HG03103 (cell line): ENCODE measurements around the gene REEP3.

Experiments used
- ATAC-seq: cut with Tn5 transposase; IDR thresholded peaks from one replicate; pipeline ENCODE4 v1.9.1; 2021; ENCODE audit warnings: low read depth; ENCODE audit not compliant: unreplicated experiment

REEP3 gene

DNA sequence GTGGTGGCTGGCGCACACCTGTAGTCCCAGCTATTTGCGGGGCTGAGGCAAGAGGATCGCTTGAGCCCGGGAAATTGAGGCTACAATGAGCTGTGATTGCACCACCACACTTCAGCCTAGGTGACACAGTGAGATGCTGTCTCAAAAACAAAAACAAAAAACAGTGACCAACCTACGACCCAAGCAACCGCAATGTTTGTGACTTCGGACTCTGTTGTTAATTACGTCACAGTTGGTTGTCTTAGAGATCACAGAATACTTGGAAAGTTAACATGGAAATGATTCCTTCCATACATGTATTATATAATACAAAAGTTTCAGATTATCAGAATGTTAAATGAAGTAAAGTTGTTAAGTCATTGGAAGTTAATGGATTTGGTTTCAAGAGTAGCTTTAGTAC lies 106.2 kb downstream of the REEP3 start:
- no peak for ATAC-seq

DNA sequence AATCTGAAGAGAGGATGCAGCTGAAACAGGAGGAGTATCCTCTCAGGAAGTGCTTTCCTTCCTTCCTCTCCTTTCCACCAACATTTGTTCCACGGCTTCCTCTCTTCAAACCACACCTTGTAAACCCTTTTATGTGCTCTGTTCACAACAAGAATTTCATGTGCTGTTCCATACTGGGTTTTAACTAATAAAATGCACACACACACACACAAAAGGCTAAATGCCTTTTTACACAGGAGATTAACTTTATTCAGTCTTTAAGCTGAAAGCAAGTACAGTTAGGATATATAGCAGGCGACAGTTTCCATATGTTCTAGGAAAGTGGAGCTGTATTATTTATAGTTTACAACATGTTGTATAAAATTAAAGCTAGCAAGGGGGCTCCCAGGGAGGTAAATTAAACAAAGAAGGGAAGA lies 106.7 kb downstream of the REEP3 start:
- ATAC-seq, result no peak

GRCh38 chr10:63628526-63629362 lies 107.5 kb downstream of the REEP3 start:
- peak; percentile 23 for ATAC-seq

DNA sequence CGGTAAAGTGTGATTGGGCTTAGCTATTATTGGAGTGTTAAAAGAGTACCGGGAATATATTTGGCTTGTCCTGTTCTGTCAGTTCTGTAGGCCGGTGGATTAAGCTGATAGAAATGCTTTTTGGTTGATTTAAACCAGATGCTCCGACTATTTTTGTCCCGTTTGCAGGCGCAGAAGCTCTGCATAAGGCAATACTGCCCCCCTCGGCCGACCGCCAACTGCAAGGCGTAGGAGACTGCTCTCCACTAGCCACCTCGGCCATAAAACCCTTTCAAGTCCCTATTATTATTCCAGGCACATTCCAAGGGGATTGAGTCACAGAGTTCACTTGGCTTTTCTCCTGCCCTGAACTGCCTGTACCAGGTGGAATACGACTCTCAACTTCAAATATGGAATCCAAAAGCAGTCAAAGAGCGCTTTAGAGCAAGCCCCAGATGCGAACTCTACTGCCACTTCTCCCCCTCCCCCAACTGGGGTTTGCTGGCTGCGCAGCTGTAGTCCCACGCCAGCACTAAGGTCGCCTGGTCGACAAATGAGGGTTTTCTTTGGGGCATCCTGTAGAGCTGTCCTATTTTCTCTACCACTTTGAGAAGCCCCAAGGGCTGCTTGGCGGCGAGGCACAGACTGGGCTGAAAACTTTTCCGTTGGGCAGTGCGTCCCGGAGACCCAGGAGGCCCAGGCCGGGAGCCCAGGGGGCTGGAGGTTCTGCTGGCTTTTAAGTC lies 108.3 kb downstream of the REEP3 start:
- peak; percentile 39 for ATAC-seq

DNA sequence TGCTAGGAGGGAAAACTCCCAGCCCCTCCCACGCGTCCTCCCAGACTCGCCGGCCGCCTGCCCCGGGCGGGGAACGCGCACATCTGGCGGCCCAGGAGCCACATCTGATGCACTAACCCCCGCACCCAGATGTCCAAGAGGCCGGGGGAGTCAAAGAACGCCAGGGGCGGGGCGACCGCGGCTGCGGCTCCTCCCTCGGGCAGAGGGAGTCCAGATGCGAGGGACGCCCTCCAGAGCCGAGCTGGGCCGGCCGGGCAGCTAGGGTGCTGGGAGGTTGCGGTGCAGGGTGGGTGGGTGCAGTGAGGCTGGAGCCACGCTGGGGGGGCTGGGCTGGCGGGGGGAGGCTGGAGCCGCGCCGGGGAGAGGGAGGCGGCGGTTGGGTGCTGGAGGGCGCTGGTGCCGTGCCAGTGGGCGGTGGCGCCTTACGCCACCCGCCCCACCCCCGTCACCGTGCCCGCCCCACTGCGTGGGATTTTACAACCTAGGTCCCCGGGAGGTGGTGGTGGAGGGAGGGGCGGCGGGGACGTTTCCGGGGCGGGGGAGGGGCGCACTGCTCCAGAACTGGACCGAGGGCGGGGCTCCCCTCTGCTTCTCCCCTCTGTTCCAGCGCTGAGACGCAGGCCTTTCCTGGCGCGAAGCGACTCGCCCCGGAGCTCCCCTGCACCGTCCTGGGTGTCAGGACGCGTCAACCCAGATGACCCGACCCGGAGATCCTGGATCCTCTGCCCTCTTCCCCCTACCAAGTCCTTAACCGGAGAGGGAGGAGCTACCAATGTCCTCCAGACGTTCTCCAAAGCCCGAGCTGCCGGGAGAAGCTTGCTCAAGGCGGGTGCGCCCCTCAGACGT lies 109.1 kb downstream of the REEP3 start:
- peak; percentile 55 for ATAC-seq

DNA sequence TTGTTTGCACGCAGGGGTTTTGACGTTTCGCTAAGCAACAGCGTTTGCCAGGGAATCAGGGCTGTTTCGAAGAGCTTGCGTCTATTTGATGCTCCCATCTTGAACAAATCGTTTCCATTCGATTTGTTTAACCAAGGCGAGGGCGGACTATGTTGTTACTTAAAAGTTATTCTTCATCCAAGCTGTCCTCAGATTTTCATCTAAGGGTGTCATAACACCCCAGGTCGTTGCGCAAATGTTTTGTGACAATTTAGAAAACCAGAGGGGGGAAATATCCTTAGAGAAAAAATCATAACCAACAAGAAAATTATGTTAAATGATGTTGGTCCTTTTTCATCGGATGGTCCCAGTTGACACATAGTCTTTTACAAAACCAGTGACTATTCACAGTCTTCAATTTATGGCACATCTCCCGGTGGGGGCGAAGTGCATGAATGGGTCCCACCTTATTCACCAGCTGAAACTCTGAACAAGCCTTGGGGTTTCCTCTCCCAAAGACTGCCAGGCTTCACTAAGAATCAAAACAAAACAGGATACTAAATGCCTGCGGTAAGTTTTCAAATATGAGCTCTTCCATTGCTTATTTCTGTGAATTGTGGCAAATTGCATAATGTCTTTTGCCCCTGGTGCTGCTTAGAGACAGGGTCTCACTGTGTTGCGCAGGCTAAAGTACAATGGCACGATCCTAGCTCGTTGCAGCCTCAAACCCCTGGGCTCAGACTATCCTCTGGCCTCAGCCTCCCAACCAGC lies 109.9 kb downstream of the REEP3 start:
- no peak for ATAC-seq

GRCh38 chr10:63631991-63632390 lies 110.8 kb downstream of the REEP3 start:
- no peak for ATAC-seq

DNA sequence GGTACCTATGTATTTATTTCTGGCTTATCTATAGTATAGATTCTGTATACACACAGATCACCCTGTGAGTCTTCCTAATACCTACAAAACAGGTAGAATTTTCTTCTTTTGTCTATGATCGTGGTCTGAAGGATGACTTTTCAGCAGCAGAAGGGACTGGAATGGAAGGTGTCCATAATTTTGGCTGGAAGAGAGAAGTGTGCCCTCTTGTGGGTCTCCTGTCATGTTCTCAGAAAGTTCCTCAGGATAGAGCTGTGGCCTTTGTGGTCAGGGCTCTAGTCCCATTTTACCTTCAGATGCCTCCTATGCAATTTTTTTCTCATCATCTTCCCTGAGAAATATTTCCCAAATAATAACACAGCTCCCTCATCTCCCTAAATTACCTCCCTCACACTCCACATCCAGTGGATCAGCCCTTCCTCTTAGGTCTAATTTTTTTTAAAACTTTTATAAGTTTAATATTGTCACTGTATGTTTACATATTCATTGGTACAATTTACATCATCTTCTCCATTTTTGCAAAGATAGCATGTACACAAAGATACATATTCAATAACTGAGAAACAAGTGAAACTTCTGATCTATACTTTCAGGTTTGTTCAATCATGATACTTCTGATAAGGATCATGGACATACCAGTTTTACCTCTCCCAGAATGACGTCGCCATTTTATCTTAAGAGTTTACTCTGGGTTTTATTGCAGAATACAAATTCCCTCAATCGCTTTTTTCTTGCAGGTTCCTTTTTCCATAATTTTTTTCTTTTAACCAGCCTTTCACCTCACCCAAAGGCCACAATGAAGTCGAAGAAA lies 112.7 kb downstream of the REEP3 start:
- ATAC-seq, result no peak

DNA sequence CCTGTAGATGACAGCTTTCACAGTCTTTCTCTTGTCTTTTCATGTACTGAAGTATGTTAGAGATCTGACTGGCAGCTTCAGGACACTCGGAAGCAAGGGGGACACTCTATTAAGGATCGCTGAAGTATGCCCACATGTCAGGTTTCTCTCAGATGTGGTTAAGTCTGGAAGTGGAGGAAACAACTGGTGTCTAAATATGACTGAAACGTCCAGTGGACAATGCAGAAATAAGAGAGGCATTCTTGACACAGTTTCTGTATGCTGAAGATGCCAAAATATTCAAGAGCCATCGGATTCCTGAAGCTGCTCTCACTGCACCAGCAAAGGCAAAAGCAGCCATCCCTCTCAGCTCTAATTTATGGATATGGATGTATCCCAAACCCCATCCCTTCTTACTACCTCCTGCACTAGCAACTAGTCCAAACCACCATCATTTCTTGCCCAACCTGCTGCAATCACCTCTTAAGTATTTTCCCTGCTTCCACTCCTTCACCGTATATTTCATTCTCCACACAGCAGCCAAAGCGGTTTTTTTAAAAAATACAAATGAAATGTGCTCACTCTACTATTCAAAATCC lies 113.4 kb downstream of the REEP3 start:
- ATAC-seq, result no peak

DNA sequence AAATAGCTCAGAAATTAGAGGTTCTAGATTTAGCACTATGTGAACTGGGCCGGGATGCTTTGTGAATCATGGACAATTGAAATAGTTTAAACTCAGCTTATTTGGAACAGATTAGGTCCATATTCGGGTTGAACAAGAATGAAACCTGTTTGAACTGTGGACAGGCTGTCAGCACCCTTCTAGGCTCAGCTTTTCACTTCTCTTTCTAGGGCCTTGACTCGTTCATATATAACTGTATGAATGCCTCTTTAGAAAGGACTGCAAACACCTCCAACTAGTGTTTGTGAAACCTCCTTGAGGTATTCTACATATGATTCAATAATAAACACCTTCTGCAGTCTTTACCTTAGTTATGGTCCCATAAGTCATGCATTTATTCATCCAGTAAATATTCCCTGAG lies 115.6 kb downstream of the REEP3 start:
- no peak for ATAC-seq

- ATAC-seq, result no peak
Observed at GRCh38 chr10:63637901-63638327, 116.7 kb downstream of the REEP3 start.

- no peak for ATAC-seq
Observed at GRCh38 chr10:63641366-63641765, 120.2 kb downstream of the REEP3 start.

DNA sequence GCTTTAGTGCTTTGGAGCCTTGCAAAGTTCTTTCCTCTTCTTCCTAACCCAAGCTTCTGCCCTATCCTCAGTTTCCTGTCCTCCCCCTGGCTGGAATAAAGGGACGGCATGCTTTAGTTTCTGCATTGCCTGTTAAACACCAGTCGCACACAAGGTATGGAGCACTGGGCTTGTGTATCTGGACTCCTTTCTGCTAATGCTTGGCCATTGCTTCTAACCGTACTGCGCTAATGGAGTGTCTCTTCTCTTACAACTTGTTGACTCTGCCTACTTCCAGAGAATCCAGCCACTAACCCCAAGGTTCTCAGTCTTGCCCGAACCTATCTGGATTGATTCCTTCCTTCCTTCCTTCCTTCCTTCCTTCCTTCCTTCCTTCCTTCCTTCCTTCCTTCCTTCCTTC lies 120.6 kb downstream of the REEP3 start:
- no peak for ATAC-seq

- no peak for ATAC-seq
Observed at GRCh38 chr10:63642808-63643207, 121.6 kb downstream of the REEP3 start.

DNA sequence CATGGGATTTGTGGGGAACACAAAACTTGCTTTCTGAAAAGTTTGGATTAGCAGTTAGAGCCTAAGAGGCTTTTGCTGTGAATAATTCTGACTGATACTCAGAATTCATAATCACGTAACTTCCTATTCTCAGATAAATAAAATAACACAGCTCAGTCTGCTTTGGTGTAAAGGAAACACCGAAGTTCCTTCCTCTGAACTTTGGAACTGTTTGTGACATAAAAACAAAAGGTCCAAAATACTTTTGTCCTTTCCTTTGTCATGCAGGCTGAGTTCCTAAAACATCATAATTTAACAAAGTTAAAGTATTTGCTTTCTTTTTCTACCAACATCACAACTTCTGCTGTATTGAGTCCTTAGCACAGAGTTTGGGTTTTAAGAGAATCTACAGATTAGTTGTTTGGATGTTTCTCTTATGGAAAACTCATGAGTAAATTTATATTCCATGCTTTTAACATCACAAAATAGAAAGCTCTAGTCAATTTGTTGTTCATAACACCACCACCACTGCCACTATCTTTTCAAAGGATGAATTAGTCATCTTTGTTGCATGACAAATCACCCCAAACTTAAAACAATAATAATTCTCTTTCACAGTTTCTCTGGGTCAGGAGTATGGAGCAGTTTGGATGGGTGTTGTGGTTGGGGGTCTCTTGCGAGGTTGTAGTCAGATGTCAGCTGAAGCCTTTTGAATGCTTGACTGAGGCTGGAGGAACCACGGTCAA lies 123.4 kb downstream of the REEP3 start:
- no peak for ATAC-seq

DNA sequence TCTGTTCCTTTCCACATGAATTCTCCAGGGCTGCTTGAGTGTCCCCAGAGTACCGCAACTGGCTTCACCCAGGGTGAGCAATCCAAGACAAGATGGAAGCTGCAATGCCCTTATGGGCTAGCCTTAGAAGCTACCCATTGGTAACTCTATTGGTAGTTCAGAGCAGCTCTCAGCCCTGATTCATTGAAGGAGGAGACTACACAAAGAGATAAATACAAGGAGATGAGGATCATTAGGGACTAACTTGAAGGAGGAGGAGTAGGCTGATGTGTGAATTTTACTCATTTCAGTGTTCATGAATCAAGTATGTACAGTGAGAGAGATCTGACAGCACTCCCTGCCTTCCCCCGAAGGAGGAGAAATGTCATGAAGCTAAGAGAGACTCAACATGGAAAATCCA lies 124.0 kb downstream of the REEP3 start:
- ATAC-seq, result no peak

DNA sequence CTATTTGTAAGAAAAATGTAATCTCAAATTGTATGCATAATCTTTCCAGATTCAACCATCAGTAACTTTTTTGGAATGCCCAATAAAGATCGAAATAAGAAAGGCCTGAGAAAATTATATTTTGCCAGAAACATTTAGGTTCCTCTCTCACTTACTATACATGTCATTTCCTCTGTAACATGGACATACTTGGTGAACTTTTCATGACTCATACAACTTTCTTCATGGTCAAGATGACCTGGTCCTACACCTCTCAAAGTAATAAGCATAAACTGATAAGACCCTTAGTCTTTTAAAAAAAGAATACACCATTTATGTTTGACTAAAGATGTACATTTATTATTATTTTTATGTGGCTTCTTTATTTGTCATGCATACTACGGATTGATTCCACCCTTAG lies 125.3 kb downstream of the REEP3 start:
- no peak for ATAC-seq

GRCh38 chr10:63651864-63652263 lies 130.7 kb downstream of the REEP3 start:
- no peak for ATAC-seq

DNA sequence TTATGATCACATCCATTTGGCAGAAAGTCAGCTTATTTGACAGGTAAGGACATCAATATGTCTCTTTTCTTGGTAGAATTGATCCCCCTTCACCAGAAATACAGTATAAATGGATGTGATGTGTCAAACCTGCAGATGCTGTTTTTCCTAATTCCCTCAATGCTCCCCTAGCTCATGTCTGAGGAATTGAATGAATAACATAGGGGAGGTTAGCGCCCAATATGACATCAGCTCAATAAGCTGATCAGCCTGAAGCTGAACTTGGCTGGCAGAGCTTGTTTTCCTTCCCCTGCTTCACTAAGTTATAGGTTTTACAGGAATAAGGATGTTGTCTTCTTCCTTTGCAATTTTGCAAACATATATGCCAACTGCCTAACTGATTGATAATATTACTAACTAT lies 132.5 kb downstream of the REEP3 start:
- no peak for ATAC-seq
